SIG-M5 treated with dmso at 0.1 percent for 504 hours (cell line): ENCODE data around the gene LANCL2.
"Not testable (repeated sequence)": the region's sequence is repeated elsewhere in the genome, so short reads cannot be mapped to it uniquely, and the experiment has no call there.

ENCODE experiments used
- DNase-seq: peaks from one replicate; lab custom pipeline; 2025; ENCODE audit not compliant: unreplicated experiment; lab: John Stamatoyannopoulos, UW

LANCL2 gene

GRCh38 chr7:55365205-55365674 is at the start of gene LANCL2:
Gene LANCL2 (plus strand): TSS chr7:55365337. CDS start chr7:55366026, 689 bp downstream.
- peak; percentile 61 for DNase-seq

GRCh38 chr7:55325371-55325792 is 39.8 kb upstream of the LANCL2 start:
- no peak for DNase-seq

GRCh38 chr7:55326081-55326835 is 38.9 kb upstream of the LANCL2 start:
- DNase-seq, result no peak

GRCh38 chr7:55326945-55327626 is 38.1 kb upstream of the LANCL2 start:
- no peak for DNase-seq

GRCh38 chr7:55335151-55335550 is 30.0 kb upstream of the LANCL2 start:
- DNase-seq, result no peak

GRCh38 chr7:55335786-55336185 is 29.4 kb upstream of the LANCL2 start:
- DNase-seq, result no peak

- no peak for DNase-seq
Observed at GRCh38 chr7:55336540-55336939, 28.6 kb upstream of the LANCL2 start.

GRCh38 chr7:55339033-55340000 is 25.8 kb upstream of the LANCL2 start:
- no peak for DNase-seq

GRCh38 chr7:55342216-55342871 is 22.8 kb upstream of the LANCL2 start:
- DNase-seq, result no peak

- DNase-seq, result no peak
Observed at GRCh38 chr7:55343002-55343781, 21.9 kb upstream of the LANCL2 start.

GRCh38 chr7:55343860-55344606 is 21.1 kb upstream of the LANCL2 start:
- no peak for DNase-seq

GRCh38 chr7:55344840-55345239 is 20.3 kb upstream of the LANCL2 start:
- no peak for DNase-seq

- DNase-seq, result no peak
Observed at GRCh38 chr7:55345292-55345691, 19.8 kb upstream of the LANCL2 start.

GRCh38 chr7:55348502-55348901 is 16.6 kb upstream of the LANCL2 start:
- peak; percentile 25 for DNase-seq

GRCh38 chr7:55349121-55349520 is 16.0 kb upstream of the LANCL2 start:
- DNase-seq, result no peak

- DNase-seq, result no peak
Observed at GRCh38 chr7:55350281-55350680, 14.9 kb upstream of the LANCL2 start.

- no peak for DNase-seq
Observed at GRCh38 chr7:55351263-55351662, 13.9 kb upstream of the LANCL2 start.

- DNase-seq, result not testable (repeated sequence)
Observed at GRCh38 chr7:55352947-55353273, 12.2 kb upstream of the LANCL2 start.

- DNase-seq, result no peak
Observed at GRCh38 chr7:55360486-55360885, 4.7 kb upstream of the LANCL2 start.
